ENCODE measurements around the gene UGT1A5. TPM values are rescaled to one million over a fixed set of nuclear protein-coding genes. Genes with fewer than 3 reads are reported as not detected.
"Not testable (repeated sequence)": the region's sequence is repeated elsewhere in the genome, so short reads cannot be mapped to it uniquely, and the experiment has no call there.

Gene UGT1A5
- total RNA-seq, 4 donors from 2014 or later = 0.56 to 3.2 (median 1.2) TPM

- no peak overlapping the region for H3K27ac ChIP-seq
- H3K36me3 ChIP-seq = no peaks in the 10 kb centered on the region
- no peaks in the 10 kb centered on the region for H3K9me3 ChIP-seq
- WGBS = 77% methylated on average over 2 of the region's 2 CpGs
- TF ChIP-seq POLR2A (IDR thresholded peaks at IDR 0.05) (no peak), POLR2AphosphoS5 (IDR thresholded peaks at IDR 0.05) (no peak), CTCF (IDR thresholded peaks at IDR 0.05) (no peak), EP300 (IDR thresholded peaks at IDR 0.05) (no peak)
- no peaks in the 10 kb centered on the region for H3K4me1 ChIP-seq
- no peak overlapping the region for H3K4me3 ChIP-seq
- DNase-seq (ENCODE audit: low spot score in 2 of 2) = no peak
- H3K27me3 ChIP-seq = no peaks in the 10 kb centered on the region
Observed at GRCh38 chr2:233740870-233741269, 28.2 kb downstream of the UGT1A5 start.

- H3K27ac ChIP-seq = no peak overlapping the region
Observed at GRCh38 chr2:233743464-233744259, 31.0 kb downstream of the UGT1A5 start.

GRCh38 chr2:233745073-233745755 is 32.5 kb downstream of the UGT1A5 start:
- no peak for DNase-seq (ENCODE audit: low spot score in 2 of 2)
- WGBS = 77% methylated on average over 5 of the region's 5 CpGs
- no peaks in the 10 kb centered on the region for H3K27me3 ChIP-seq
- no peaks in the 10 kb centered on the region for H3K9me3 ChIP-seq
- H3K4me3 ChIP-seq = no peak overlapping the region
- no peak overlapping the region for H3K27ac ChIP-seq
- H3K4me1 ChIP-seq = no peaks in the 10 kb centered on the region
- no peaks in the 10 kb centered on the region for H3K36me3 ChIP-seq
- no peak for TF ChIP-seq POLR2AphosphoS5 (IDR thresholded peaks at IDR 0.05)
- TF ChIP-seq EP300 (IDR thresholded peaks at IDR 0.05) = no peak
- no peak for TF ChIP-seq CTCF (IDR thresholded peaks at IDR 0.05)
- no peak for TF ChIP-seq POLR2A (IDR thresholded peaks at IDR 0.05)

More at GRCh38 chr2:233743464-233744259, 31.0 kb downstream of the UGT1A5 start:
- H3K9me3 ChIP-seq = no peaks in the 10 kb centered on the region
- no peak for TF ChIP-seq POLR2AphosphoS5 (IDR thresholded peaks at IDR 0.05)
- no peak for TF ChIP-seq POLR2A (IDR thresholded peaks at IDR 0.05)
- no peak for TF ChIP-seq EP300 (IDR thresholded peaks at IDR 0.05)
- no peak for TF ChIP-seq CTCF (IDR thresholded peaks at IDR 0.05)
- no peaks in the 10 kb centered on the region for H3K36me3 ChIP-seq
- WGBS = 92% methylated on average over 32 of the region's 46 CpGs
- H3K4me1 ChIP-seq = no peaks in the 10 kb centered on the region
- H3K4me3 ChIP-seq = no peak overlapping the region
- no peaks in the 10 kb centered on the region for H3K27me3 ChIP-seq
- no peak for DNase-seq (ENCODE audit: low spot score in 2 of 2)

GRCh38 chr2:233745838-233746237 is 33.1 kb downstream of the UGT1A5 start:
- not testable (repeated sequence) for H3K4me1 ChIP-seq; H3K36me3 ChIP-seq; DNase-seq (ENCODE audit: low spot score in 2 of 2); H3K4me3 ChIP-seq; H3K27ac ChIP-seq; H3K9me3 ChIP-seq; H3K27me3 ChIP-seq
- WGBS = 74% methylated on average over 2 of the region's 2 CpGs

GRCh38 chr2:233746475-233747282 is 34.0 kb downstream of the UGT1A5 start:
- Histone ChIP-seq H3K9me3 (no peaks in the 10 kb centered on the region), H3K27me3 (no peaks in the 10 kb centered on the region), H3K4me1 (no peaks in the 10 kb centered on the region), H3K4me3 (no peak overlapping the region), H3K36me3 (no peaks in the 10 kb centered on the region), H3K27ac (no peak overlapping the region)
- DNase-seq (ENCODE audit: low spot score in 2 of 2) = no peak
- 79% methylated on average over 10 of the region's 10 CpGs for WGBS
- no peak for TF ChIP-seq CTCF (IDR thresholded peaks at IDR 0.05)
- TF ChIP-seq EP300 (IDR thresholded peaks at IDR 0.05) = no peak
- TF ChIP-seq POLR2A (IDR thresholded peaks at IDR 0.05) = no peak
- no peak for TF ChIP-seq POLR2AphosphoS5 (IDR thresholded peaks at IDR 0.05)

Data from suprapubic skin (tissue), 4 donors.